ENCODE measurements around the gene FADS6.

The FADS6 gene

GRCh38 chr17:74924250-74924948, 31.0 kb upstream of the FADS6 start, which contains the start of gene OTOP2:
TSS of gene OTOP2 (plus strand) at chr17:74924273. CDS start at chr17:74924633, 360 bp downstream.
- peak within 1 kb of the TSS; percentile 17 for H3K4me3 ChIP-seq (replicated peaks; ENCODE audit: low read depth, low read length)
- no peak for TF ChIP-seq CTCF (IDR thresholded peaks at IDR 0.05; ENCODE audit: low read length, missing control alignments)
- DNase-seq (ENCODE audit: low read depth) = no peak

GRCh38 chr17:74923538-74924249, 30.3 kb upstream of the FADS6 start:
- H3K4me3 ChIP-seq (replicated peaks; ENCODE audit: low read depth, low read length) = peak overlapping the region; percentile 17
- TF ChIP-seq CTCF (IDR thresholded peaks at IDR 0.05; ENCODE audit: low read length, missing control alignments) = peak; percentile 44
- DNase-seq (ENCODE audit: low read depth) = peak; percentile 49

- DNase-seq (ENCODE audit: low read depth) = no peak
- TF ChIP-seq CTCF (IDR thresholded peaks at IDR 0.05; ENCODE audit: low read length, missing control alignments) = no peak
- H3K4me3 ChIP-seq (replicated peaks; ENCODE audit: low read depth, low read length) = peak within 1 kb of the TSS; percentile 17
Observed at GRCh38 chr17:74922694-74923537, 29.5 kb upstream of the FADS6 start, which contains the start of gene USH1G. TSS of gene USH1G (minus strand) at chr17:74923255. CDS start at chr17:74923073, 182 bp downstream.

- no peak for DNase-seq (ENCODE audit: low read depth)
- no peak overlapping the region for H3K4me3 ChIP-seq (replicated peaks; ENCODE audit: low read depth, low read length)
- TF ChIP-seq CTCF (IDR thresholded peaks at IDR 0.05; ENCODE audit: low read length, missing control alignments) = no peak
Observed at GRCh38 chr17:74922172-74922571, 28.7 kb upstream of the FADS6 start.

- DNase-seq (ENCODE audit: low read depth) = no peak
- no peak for TF ChIP-seq CTCF (IDR thresholded peaks at IDR 0.05; ENCODE audit: low read length, missing control alignments)
- H3K4me3 ChIP-seq (replicated peaks; ENCODE audit: low read depth, low read length) = no peak overlapping the region
Observed at GRCh38 chr17:74921769-74922168, 28.3 kb upstream of the FADS6 start.

GRCh38 chr17:74921026-74921681, 27.7 kb upstream of the FADS6 start:
- no peak for TF ChIP-seq CTCF (IDR thresholded peaks at IDR 0.05; ENCODE audit: low read length, missing control alignments)
- DNase-seq (ENCODE audit: low read depth) = no peak
- H3K4me3 ChIP-seq (replicated peaks; ENCODE audit: low read depth, low read length) = no peak overlapping the region

Measured in fibroblast of pulmonary artery (primary cell).